PC-9 (cell line): ENCODE measurements around the gene ADAMTS12. TPM values are rescaled to one million over a fixed set of nuclear protein-coding genes. Genes with fewer than 3 reads are reported as not detected.

ENCODE experiments used
- BruUV-seq: library from RNA; stranded (reverse); fragments of 400-500 nt; replicated peaks from 2 replicates; lab custom pipeline; 2021; lab: Mats Ljungman, UMichigan
- CTCF ChIA-PET: fragments of 300-600 bp; sonication (Branson Sonifier 250); formaldehyde crosslinking; loops from one replicate; lab custom pipeline; 2022; ENCODE audit warnings: antibody characterized with exemption; lab: Charles Lee
- POLR2A ChIA-PET: fragments of 300-600 bp; sonication (Branson Sonifier 250); formaldehyde crosslinking; loops from one replicate; lab custom pipeline; 2022; ENCODE audit warnings: antibody characterized with exemption; ENCODE audit not compliant: unreplicated experiment; lab: Charles Lee
- DNase-seq, 2 experiments: peaks; one replicate each; pipeline versions ENCODE4 v3.0.0 to v3.0.0-alpha.2; 2015 to 2022; ENCODE audit warnings: mixed read lengths in 1 of 2
- H2AFZ ChIP-seq: fragments of 200-600 bp; sonication (generic); 2 replicates; pipeline ENCODE4 v1.8.1; 2017; ENCODE audit warnings: antibody characterized with exemption
- H3F3A ChIP-seq: fragments of 200-600 bp; sonication (generic); 2 replicates; pipeline ENCODE4 v1.8.1; 2017; ENCODE audit warnings: antibody characterized with exemption, mild to moderate bottlenecking, low read depth; ENCODE audit not compliant: insufficient read depth
- H3K27ac ChIP-seq: fragments of 200-600 bp; sonication (generic); 2 replicates; pipeline ENCODE4 v1.6.1; 2016; ENCODE audit warnings: mixed run types
- H3K27me3 ChIP-seq: fragments of 200-600 bp; sonication (generic); 2 replicates; pipeline ENCODE4 v1.6.1; 2016; ENCODE audit warnings: low read depth, mixed run types; ENCODE audit not compliant: insufficient read depth
- H3K36me3 ChIP-seq: fragments of 200-600 bp; sonication (generic); 2 replicates; pipeline ENCODE4 v1.6.1; 2016; ENCODE audit warnings: low read depth, mixed run types
- H3K4me1 ChIP-seq: fragments of 200-600 bp; sonication (generic); replicated peaks from 2 replicates; pipeline ENCODE4 v1.6.1; 2016; ENCODE audit warnings: mixed run types; ENCODE audit not compliant: insufficient read depth
- H3K4me2 ChIP-seq: fragments of 200-600 bp; sonication (generic); 2 replicates; pipeline ENCODE4 v1.6.1; 2017; ENCODE audit warnings: mixed run types
- H3K4me3 ChIP-seq: fragments of 200-600 bp; sonication (generic); 2 replicates; pipeline ENCODE4 v1.6.1; 2016; ENCODE audit warnings: mixed run types
- H3K79me2 ChIP-seq: fragments of 200-600 bp; sonication (generic); 2 replicates; pipeline ENCODE4 v1.6.1; 2017; ENCODE audit warnings: low read depth, mixed run types
- H3K9me2 ChIP-seq: fragments of 200-600 bp; sonication (generic); 2 replicates; pipeline ENCODE4 v1.8.1; 2017; ENCODE audit warnings: mild to moderate bottlenecking; ENCODE audit not compliant: insufficient read depth
- H3K9me3 ChIP-seq: fragments of 200-600 bp; sonication (generic); 2 replicates; pipeline ENCODE4 v1.8.1; 2016; ENCODE audit warnings: low read depth; ENCODE audit not compliant: insufficient read depth
- H4K20me1 ChIP-seq: fragments of 200-600 bp; sonication (generic); 2 replicates; pipeline ENCODE4 v1.8.1; 2017; ENCODE audit not compliant: insufficient read depth
- EZH2 ChIP-seq: fragments of 200-600 bp; sonication (generic); IDR thresholded peaks from 2 replicates; pipeline ENCODE4 v1.8.0; 2017; ENCODE audit warnings: antibody characterized with exemption, low read depth
- intact Hi-C: fragments of 100-400 bp; cut with micrococcal nuclease; formaldehyde crosslinking; loops from one replicate; pipeline ENCODE4 v1.10.0; 2022; ENCODE audit not compliant: unreplicated experiment
- total RNA-seq: library from RNA; stranded (reverse); gene quantifications from 2 replicates; pipeline ENCODE4 v1.2.3, GENCODE V29; 2021
- TF ChIP-seq, protein P1 (sequence below): fragments of 200-600 bp; sonication (generic); conservative IDR thresholded peaks from 2 replicates; pipeline ENCODE4 v1.6.1; 2017; ENCODE audit warnings: mixed run types, antibody characterized with exemption, mild to moderate bottlenecking, moderate library complexity

Gene ADAMTS12
- total RNA-seq, 1 experiment from 2014 or later, result 103 TPM

DNA sequence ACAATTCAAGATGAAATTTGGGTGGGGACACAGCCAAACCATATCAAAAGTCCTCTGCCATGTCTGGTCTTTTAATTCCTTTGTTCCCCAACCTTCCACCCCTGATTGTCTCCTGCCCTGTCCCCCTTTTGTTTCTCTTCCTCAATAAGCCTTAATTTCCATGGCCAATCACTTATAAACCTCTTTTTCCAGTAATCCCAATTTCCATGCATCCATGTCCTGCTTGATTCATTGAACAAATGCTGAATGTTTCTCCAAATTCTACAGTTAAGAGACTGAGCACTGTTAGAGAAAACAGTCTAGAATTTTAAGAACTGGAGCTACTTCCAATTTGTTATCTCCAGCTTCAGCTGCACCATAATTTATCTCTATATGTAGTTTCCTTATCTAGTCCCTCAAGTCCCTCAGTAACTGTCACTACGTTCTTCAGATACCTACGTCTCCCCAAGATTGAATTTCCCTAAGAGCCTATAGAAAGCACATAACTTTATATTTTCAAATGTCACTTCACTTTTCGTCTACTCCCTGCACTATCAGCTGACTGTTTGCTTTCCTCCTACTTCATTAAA is 416.8 kb downstream of the ADAMTS12 start:
- intact Hi-C loops, result no loop called here
- peaks cover 42% of the 10 kb centered on the region for H3K36me3 ChIP-seq
- no peaks in the 10 kb centered on the region for H3K27me3 ChIP-seq
- no peak for DNase-seq
- TF ChIP-seq, protein P1, sequence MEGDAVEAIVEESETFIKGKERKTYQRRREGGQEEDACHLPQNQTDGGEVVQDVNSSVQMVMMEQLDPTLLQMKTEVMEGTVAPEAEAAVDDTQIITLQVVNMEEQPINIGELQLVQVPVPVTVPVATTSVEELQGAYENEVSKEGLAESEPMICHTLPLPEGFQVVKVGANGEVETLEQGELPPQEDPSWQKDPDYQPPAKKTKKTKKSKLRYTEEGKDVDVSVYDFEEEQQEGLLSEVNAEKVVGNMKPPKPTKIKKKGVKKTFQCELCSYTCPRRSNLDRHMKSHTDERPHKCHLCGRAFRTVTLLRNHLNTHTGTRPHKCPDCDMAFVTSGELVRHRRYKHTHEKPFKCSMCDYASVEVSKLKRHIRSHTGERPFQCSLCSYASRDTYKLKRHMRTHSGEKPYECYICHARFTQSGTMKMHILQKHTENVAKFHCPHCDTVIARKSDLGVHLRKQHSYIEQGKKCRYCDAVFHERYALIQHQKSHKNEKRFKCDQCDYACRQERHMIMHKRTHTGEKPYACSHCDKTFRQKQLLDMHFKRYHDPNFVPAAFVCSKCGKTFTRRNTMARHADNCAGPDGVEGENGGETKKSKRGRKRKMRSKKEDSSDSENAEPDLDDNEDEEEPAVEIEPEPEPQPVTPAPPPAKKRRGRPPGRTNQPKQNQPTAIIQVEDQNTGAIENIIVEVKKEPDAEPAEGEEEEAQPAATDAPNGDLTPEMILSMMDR, result no peak
- no peak for TF ChIP-seq EZH2
- no peak overlapping the region for H2AFZ ChIP-seq
- ChIA-PET CTCF (no interaction called here), POLR2A (interaction anchor here (0.6 kb wide), 1 partner anchor 48 kb away, joined by 4 read pairs; no protein-coding TSS in a partner anchor)
- no peak overlapping the region for H3K4me2 ChIP-seq
- H3F3A ChIP-seq, result peaks cover 16% of the 10 kb centered on the region
- BruUV-seq, result no TSS peak
- H3K9me2 ChIP-seq, result no peaks in the 10 kb centered on the region
- no peak overlapping the region for H3K27ac ChIP-seq
- H4K20me1 ChIP-seq, result no peaks in the 10 kb centered on the region; the same call in 1 of the 2 replicates
- no peak overlapping the region for H3K4me3 ChIP-seq
- H3K9me3 ChIP-seq, result no peaks in the 10 kb centered on the region; the same call in 1 of the 2 replicates
- H3K79me2 ChIP-seq, result no peaks in the 10 kb centered on the region
- H3K4me1 ChIP-seq, result no peaks in the 10 kb centered on the region

DNA sequence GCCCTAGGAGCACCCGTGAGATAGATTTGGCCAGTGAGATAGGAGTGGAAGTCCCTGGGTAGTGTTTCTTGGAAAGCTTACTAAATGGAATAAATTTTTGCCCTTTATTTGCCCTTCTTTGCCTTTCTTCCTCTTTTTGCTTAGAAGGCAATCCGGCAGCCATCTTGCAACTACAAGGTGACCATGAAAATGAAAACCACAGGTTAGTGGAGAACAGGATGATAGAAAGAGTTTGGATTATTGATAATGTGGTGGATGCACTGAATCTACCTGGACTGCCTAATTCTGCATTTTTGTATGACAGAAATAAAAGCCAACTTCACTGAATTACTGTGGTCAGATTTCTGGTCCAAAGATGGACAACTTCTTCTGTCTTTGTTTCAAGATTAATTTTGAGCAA is 417.8 kb downstream of the ADAMTS12 start:
- H3K79me2 ChIP-seq, result no peaks in the 10 kb centered on the region
- no peak overlapping the region for H3K27ac ChIP-seq
- peaks cover 25% of the 10 kb centered on the region for H3F3A ChIP-seq
- H3K27me3 ChIP-seq, result no peaks in the 10 kb centered on the region
- intact Hi-C loops, result no loop called here
- no peaks in the 10 kb centered on the region for H3K9me2 ChIP-seq
- peaks cover 4% of the 10 kb centered on the region; the same call in 1 of the 2 replicates for H4K20me1 ChIP-seq
- no peaks in the 10 kb centered on the region for H3K4me1 ChIP-seq
- H3K4me2 ChIP-seq, result no peak overlapping the region
- ChIA-PET POLR2A (no interaction called here), CTCF (no interaction called here)
- no peak overlapping the region for H3K4me3 ChIP-seq
- H3K36me3 ChIP-seq, result peaks cover 50% of the 10 kb centered on the region
- H3K9me3 ChIP-seq, result no peaks in the 10 kb centered on the region; the same call in 1 of the 2 replicates
- H2AFZ ChIP-seq, result no peak overlapping the region
- DNase-seq, result no peak
- TF ChIP-seq, protein P1, result no peak
- no peak for TF ChIP-seq EZH2
- BruUV-seq, result no TSS peak

Other genes starting within 250 kb of the ADAMTS12 start
- gene RXFP3, start 44.4 kb upstream of the ADAMTS12 start, total RNA-seq, result not detected in 2 replicates
- gene SLC45A2, start 92.7 kb upstream of the ADAMTS12 start, total RNA-seq, result 0.20 and 0.33 TPM in 2 replicates
- gene AMACR, start 116.1 kb upstream of the ADAMTS12 start, total RNA-seq, result 31.1 and 31.2 TPM in 2 replicates
- gene C1QTNF3, start 151.2 kb upstream of the ADAMTS12 start, total RNA-seq, result 8.3 and 9.4 TPM in 2 replicates